Endothelial cell of umbilical vein (primary cell): ENCODE results near the gene ALDH5A1. TPM values are rescaled to one million over a fixed set of nuclear protein-coding genes. Genes with fewer than 3 reads are reported as not detected.

Source experiments
- BruUV-seq: library from RNA; stranded (reverse); fragments of 400-500 nt; replicated peaks from 2 replicates; lab custom pipeline; 2021; lab: Mats Ljungman, UMichigan
- CTCF ChIA-PET: fragments of 300-600, 350-600 bp; sonication (Branson Sonifier 250); formaldehyde crosslinking; loops from one replicate; lab custom pipeline; 2021; ENCODE audit warnings: antibody characterized with exemption, inconsistent platforms; lab: Charles Lee
- POLR2A ChIA-PET: fragments of 300-600, 350-600 bp; sonication (Branson Sonifier 250); formaldehyde crosslinking; loops from one replicate; lab custom pipeline; 2021; ENCODE audit warnings: antibody characterized with exemption, inconsistent platforms; lab: Charles Lee
- DNase-seq: peaks from one replicate; pipeline ENCODE4 v3.0.0-alpha.2; 2011; ENCODE audit warnings: low read depth, low spot score
- FAIRE-seq: peaks from 2 replicates; lab custom pipeline; 2011; peaks lifted over from hg19 to GRCh38; lab: Jason Lieb, UNC
- H2AFZ ChIP-seq: 2 replicates; pipeline ENCODE4 v1.6.0; 2012; ENCODE audit warnings: low read depth, low read length, control low read depth, inconsistent platforms
- H3K27ac ChIP-seq: 2 replicates; pipeline ENCODE4 v1.5.1; 2011; ENCODE audit warnings: low read depth, mild to moderate bottlenecking, control low read depth, low read length, moderate library complexity; ENCODE audit not compliant: insufficient read depth
- H3K27me3 ChIP-seq, 2 experiments: 2 replicates each; pipeline versions ENCODE4 v1.6.0 to v1.6.1; 2011; ENCODE audit warnings: low read length in 2 of 2, mixed read lengths in 1 of 2; ENCODE audit not compliant: control insufficient read depth in 2 of 2, insufficient read depth in 2 of 2
- H3K36me3 ChIP-seq, 2 experiments: 2 replicates in 1 of 2; 3 replicates in 1 of 2; pipeline ENCODE4 v1.5.1; 2011; ENCODE audit warnings: low read length in 2 of 2, mild to moderate bottlenecking in 1 of 2, moderate library complexity in 1 of 2; ENCODE audit not compliant: control insufficient read depth in 2 of 2, insufficient read depth in 2 of 2; ENCODE audit errors: extremely low read depth in 1 of 2
- H3K4me1 ChIP-seq: 3 replicates; pipeline ENCODE4 v1.5.1; 2011; ENCODE audit warnings: mild to moderate bottlenecking, low read length; ENCODE audit not compliant: control insufficient read depth, insufficient read depth; ENCODE audit errors: extremely low read depth
- H3K4me2 ChIP-seq: 2 replicates; pipeline ENCODE4 v1.6.1; 2011; ENCODE audit warnings: low read length, control low read depth, mixed read lengths; ENCODE audit not compliant: insufficient read depth
- H3K4me3 ChIP-seq, 3 experiments: fragments of 200-600 bp in 1 of 3; sonication (generic), shearing (Covaris generic) in 1 of 3; replicated peaks in 1 of 3; 2 replicates each; pipeline ENCODE4 v1.5.1; 2011 to 2016; ENCODE audit warnings: control low read depth in 3 of 3, low read length in 3 of 3, mild to moderate bottlenecking in 2 of 3, inconsistent platforms in 1 of 3, low read depth in 1 of 3, moderate library complexity in 1 of 3; ENCODE audit not compliant: insufficient read depth in 1 of 3
- H3K79me2 ChIP-seq: 2 replicates; pipeline ENCODE4 v1.6.0; 2012; ENCODE audit warnings: low read length, inconsistent platforms; ENCODE audit not compliant: control insufficient read depth, insufficient read depth
- H3K9ac ChIP-seq: replicated peaks from 2 replicates; pipeline ENCODE3; 2011; ENCODE audit warnings: low read length, control low read depth; ENCODE audit not compliant: insufficient read depth; ENCODE audit errors: extremely low read depth
- H3K9me1 ChIP-seq: replicated peaks from 3 replicates; pipeline ENCODE4 v1.6.0; 2011; ENCODE audit warnings: mild to moderate bottlenecking, low read length; ENCODE audit not compliant: control insufficient read depth, insufficient read depth; ENCODE audit errors: extremely low read depth
- H3K9me3 ChIP-seq: replicated peaks from 2 replicates; pipeline ENCODE4 v1.5.1; 2012; ENCODE audit warnings: low read length, inconsistent platforms; ENCODE audit not compliant: control insufficient read depth, insufficient read depth
- H4K20me1 ChIP-seq: replicated peaks from 2 replicates; pipeline ENCODE3; 2011; ENCODE audit warnings: mild to moderate bottlenecking, low read length; ENCODE audit not compliant: control insufficient read depth, insufficient read depth; ENCODE audit errors: extremely low read depth
- EZH2 ChIP-seq: IDR thresholded peaks from 2 replicates; pipeline ENCODE4 v1.6.1; 2012; ENCODE audit warnings: borderline replicate concordance, low read depth, mild to moderate bottlenecking, moderate library complexity, low read length, inconsistent platforms; ENCODE audit not compliant: severe bottlenecking
- FOS ChIP-seq: IDR thresholded peaks from 2 replicates; pipeline ENCODE4 v1.6.1; 2011; ENCODE audit warnings: mild to moderate bottlenecking, low read length, moderate library complexity, borderline replicate concordance; ENCODE audit not compliant: insufficient read depth
- GATA2 ChIP-seq: IDR thresholded peaks from 2 replicates; pipeline ENCODE4 v1.7.0; 2011; ENCODE audit warnings: low read depth, mild to moderate bottlenecking, moderate library complexity, mixed read lengths, low read length; ENCODE audit not compliant: insufficient read length, insufficient read depth
- JUN ChIP-seq: IDR thresholded peaks from 2 replicates; pipeline ENCODE4 v1.6.1; 2011; ENCODE audit warnings: borderline replicate concordance, low read depth; ENCODE audit not compliant: insufficient read length, insufficient read depth
- MAX ChIP-seq: IDR thresholded peaks from 2 replicates; pipeline ENCODE4 v1.6.1; 2011; ENCODE audit not compliant: insufficient read depth, insufficient read length
- MYC ChIP-seq: IDR thresholded peaks from one replicate; pipeline ENCODE4 v1.6.1; 2011; ENCODE audit warnings: mild to moderate bottlenecking, low read depth, low read length
- POLR2A ChIP-seq: IDR thresholded peaks from 2 replicates; pipeline ENCODE4 v1.6.1; 2012; ENCODE audit warnings: low read depth, mild to moderate bottlenecking, control low read depth, low read length
- POLR2AphosphoS5 ChIP-seq: IDR thresholded peaks from 2 replicates; pipeline ENCODE4 v1.6.1; 2012; ENCODE audit warnings: low read depth, mild to moderate bottlenecking, control low read depth, low read length, moderate library complexity; ENCODE audit not compliant: insufficient read depth
- dilution Hi-C: fragments of 300-500 bp; cut with MboI; formaldehyde crosslinking; loops from one replicate; pipeline ENCODE4 v1.15.0; 2019; ENCODE audit warnings: low sequenced_read_pairs; ENCODE audit not compliant: extremely low pct_ligation_motif_present
- intact Hi-C: fragments of 100-400 bp; cut with micrococcal nuclease; formaldehyde crosslinking; loops from one replicate; pipeline ENCODE4 v1.10.0; 2022
- polyA plus RNA-seq, 4 experiments: library from polyadenylated mRNA; depleted of rRNA in 3 of 4; stranded (reverse) in 3 of 4; unstranded in 1 of 4; fragments of >200 nt; gene quantifications; 2 replicates each; pipeline versions ENCODE4 v1.2.1 to v1.2.3, GENCODE V29; 2011 to 2012; ENCODE audit warnings: missing spikeins in 1 of 4
- total RNA-seq: library from RNA; stranded (reverse); gene quantifications from 2 replicates; pipeline ENCODE4 v1.2.3, GENCODE V29; 2021
- TF ChIP-seq, protein P1 (sequence below), 2 donors: IDR thresholded peaks; 1 replicate in 1 of 2; 2 replicates in 1 of 2; pipeline ENCODE4 v1.5.1; 2011; ENCODE audit warnings: low read length in 2 of 2, mild to moderate bottlenecking in 2 of 2, moderate library complexity in 2 of 2, control low read depth in 1 of 2, inconsistent platforms in 1 of 2, low read depth in 1 of 2; ENCODE audit not compliant: insufficient read depth in 1 of 2; ENCODE audit errors: extremely low read depth in 1 of 2

Gene ALDH5A1
- total and polyA plus RNA-seq, 2 donors (not counting 3 experiments of a cell fraction or from before 2014, with no cell fraction given) = 0.51 to 1.1 TPM

- Histone ChIP-seq H3K79me2 (no peaks in the 10 kb centered on the region), H3K4me1 (no peaks in the 10 kb centered on the region), H4K20me1 (no peaks in the 10 kb centered on the region), H3K27me3 (no peaks in the 10 kb centered on the region), H3K9me1 (no peaks in the 10 kb centered on the region), H3K4me2 (no peak overlapping the region), H3K36me3 (no peaks in the 10 kb centered on the region), H2AFZ (no peak overlapping the region), H3K9me3 (no peaks in the 10 kb centered on the region), H3K4me3 (no peak overlapping the region), H3K27ac (no peak overlapping the region), H3K9ac (no peak overlapping the region)
- DNase-seq = no peak
- BruUV-seq = no TSS peak
- dilution Hi-C loops = no loop called here
- TF ChIP-seq EZH2 (no peak), MYC (no peak), GATA2 (no peak), POLR2AphosphoS5 (no peak), JUN (no peak), MAX (no peak), FOS (no peak), POLR2A (no peak)
- TF ChIP-seq, protein P1, sequence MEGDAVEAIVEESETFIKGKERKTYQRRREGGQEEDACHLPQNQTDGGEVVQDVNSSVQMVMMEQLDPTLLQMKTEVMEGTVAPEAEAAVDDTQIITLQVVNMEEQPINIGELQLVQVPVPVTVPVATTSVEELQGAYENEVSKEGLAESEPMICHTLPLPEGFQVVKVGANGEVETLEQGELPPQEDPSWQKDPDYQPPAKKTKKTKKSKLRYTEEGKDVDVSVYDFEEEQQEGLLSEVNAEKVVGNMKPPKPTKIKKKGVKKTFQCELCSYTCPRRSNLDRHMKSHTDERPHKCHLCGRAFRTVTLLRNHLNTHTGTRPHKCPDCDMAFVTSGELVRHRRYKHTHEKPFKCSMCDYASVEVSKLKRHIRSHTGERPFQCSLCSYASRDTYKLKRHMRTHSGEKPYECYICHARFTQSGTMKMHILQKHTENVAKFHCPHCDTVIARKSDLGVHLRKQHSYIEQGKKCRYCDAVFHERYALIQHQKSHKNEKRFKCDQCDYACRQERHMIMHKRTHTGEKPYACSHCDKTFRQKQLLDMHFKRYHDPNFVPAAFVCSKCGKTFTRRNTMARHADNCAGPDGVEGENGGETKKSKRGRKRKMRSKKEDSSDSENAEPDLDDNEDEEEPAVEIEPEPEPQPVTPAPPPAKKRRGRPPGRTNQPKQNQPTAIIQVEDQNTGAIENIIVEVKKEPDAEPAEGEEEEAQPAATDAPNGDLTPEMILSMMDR (IDR thresholded peaks at IDR 0.05; ENCODE audit: extremely low read depth in 1 of 2, insufficient read depth in 1 of 2, low read depth in 1 of 2, low read length in 2 of 2) = no peak
- intact Hi-C loops = no loop called here
- POLR2A ChIA-PET = no interaction called here
- FAIRE-seq = no peak
- CTCF ChIA-PET = interaction anchor here (0.8 kb wide), 1 partner anchor 44 kb away, joined by 3 read pairs; no protein-coding TSS in a partner anchor
Observed at GRCh38 chr6:24478903-24479302, 15.9 kb upstream of the ALDH5A1 start.
